ENCODE data around the gene LAMA2. TPM values are rescaled to one million over a fixed set of nuclear protein-coding genes. Genes with fewer than 3 reads are reported as not detected.

LAMA2 gene
- total and polyA plus RNA-seq, 2 of the 13 experiments (the other 11 are each of a cell fraction or from before 2014, with no cell fraction given) = 0.11 to 0.28 TPM

- Histone ChIP-seq H3K4me2 (ENCODE audit: low read depth, low read length) (no peak overlapping the region), H3K27me3 (ENCODE audit: control insufficient read depth in 1 of 2, insufficient read depth in 2 of 2, low read length in 2 of 2) (no peaks in the 10 kb centered on the region), H3K27ac (ENCODE audit: extremely low read length, insufficient read depth, low read length) (no peak overlapping the region), H3K79me2 (ENCODE audit: insufficient read depth, low read length) (no peaks in the 10 kb centered on the region), H2AFZ (ENCODE audit: low read length) (no peak overlapping the region), H3K9me3 (ENCODE audit: low read length) (no peaks in the 10 kb centered on the region), H3K36me3 (replicated peaks in 1 of 2; ENCODE audit: control insufficient read depth in 1 of 2, insufficient read depth in 2 of 2, low read length in 2 of 2) (no peaks in the 10 kb centered on the region), H3K4me1 (ENCODE audit: insufficient read depth, low read length) (no peaks in the 10 kb centered on the region), H4K20me1 (ENCODE audit: insufficient read depth, low read length) (no peaks in the 10 kb centered on the region), H3K9ac (ENCODE audit: insufficient read depth, low read depth, low read length) (no peak overlapping the region), H3K4me3 (replicated peaks in 1 of 3; ENCODE audit: insufficient read depth in 1 of 3, low read depth in 2 of 3, low read length in 3 of 3) (no peak overlapping the region)
- ATAC-seq = no peak
- no peak for TF ChIP-seq ZNF251 (CRISPR knock-in tag; IDR thresholded peaks at IDR 0.05)
- 28% methylated on average over 3 of the region's 3 CpGs for WGBS (ENCODE audit: low lambda C conversion rate)
- ChIA-PET POLR2A (no interaction called here), CTCF (ENCODE audit: low intra/inter-chr PET ratio, low total read pairs) (no interaction called here)
- intact Hi-C loops (cut with micrococcal nuclease; ENCODE audit: unreplicated experiment) (no loop called here), in situ Hi-C loops (cut with HindIII; ENCODE audit: extremely low pct_ligation_motif_present, low pct_unique_long_range_greater_than_20kb) (no loop called here)
- no peak for DNase-seq (ENCODE audit: low spot score)
- BruUV-seq (replicated peaks) = no TSS peak
- FAIRE-seq = no peak
Observed at GRCh38 chr6:129344379-129344778, 461.4 kb downstream of the LAMA2 start.

GRCh38 chr6:129345890-129346289, 463.0 kb downstream of the LAMA2 start:
- FAIRE-seq = no peak
- no TSS peak for BruUV-seq (replicated peaks)

GRCh38 chr6:129346964-129347363, 464.0 kb downstream of the LAMA2 start:
- ChIA-PET CTCF (ENCODE audit: low intra/inter-chr PET ratio, low total read pairs) (no interaction called here), POLR2A (no interaction called here)
- intact Hi-C loops (cut with micrococcal nuclease; ENCODE audit: unreplicated experiment) (no loop called here), in situ Hi-C loops (cut with HindIII; ENCODE audit: extremely low pct_ligation_motif_present, low pct_unique_long_range_greater_than_20kb) (no loop called here)
- no TSS peak for BruUV-seq (replicated peaks)
- Histone ChIP-seq H3K9me3 (ENCODE audit: low read length) (no peaks in the 10 kb centered on the region), H3K27me3 (ENCODE audit: control insufficient read depth in 1 of 2, insufficient read depth in 2 of 2, low read length in 2 of 2) (no peaks in the 10 kb centered on the region), H3K4me3 (replicated peaks in 1 of 3; ENCODE audit: insufficient read depth in 1 of 3, low read depth in 2 of 3, low read length in 3 of 3) (no peak overlapping the region), H3K9ac (ENCODE audit: insufficient read depth, low read depth, low read length) (no peak overlapping the region), H3K4me1 (ENCODE audit: insufficient read depth, low read length) (peaks cover 11% of the 10 kb centered on the region; the same call in 1 of the 2 replicates), H3K4me2 (ENCODE audit: low read depth, low read length) (no peak overlapping the region), H2AFZ (ENCODE audit: low read length) (no peak overlapping the region), H3K36me3 (replicated peaks in 1 of 2; ENCODE audit: control insufficient read depth in 1 of 2, insufficient read depth in 2 of 2, low read length in 2 of 2) (no peaks in the 10 kb centered on the region), H3K27ac (ENCODE audit: extremely low read length, insufficient read depth, low read length) (no peak overlapping the region), H4K20me1 (ENCODE audit: insufficient read depth, low read length) (no peaks in the 10 kb centered on the region), H3K79me2 (ENCODE audit: insufficient read depth, low read length) (no peaks in the 10 kb centered on the region)
- DNase-seq (ENCODE audit: low spot score) (no peak), ATAC-seq (no peak), FAIRE-seq (no peak)
- WGBS (ENCODE audit: low lambda C conversion rate) = 0% methylated on average over 2 of the region's 2 CpGs
- no peak for TF ChIP-seq AHDC1 (CRISPR knock-in tag; IDR thresholded peaks at IDR 0.05; ENCODE audit: borderline replicate concordance)
- no peak for TF ChIP-seq ZNF12 (CRISPR knock-in tag; IDR thresholded peaks at IDR 0.05)
- no peak for TF ChIP-seq SP4 (CRISPR knock-in tag; IDR thresholded peaks at IDR 0.05)
- TF ChIP-seq ZFP36 (IDR thresholded peaks at IDR 0.05; ENCODE audit: borderline replicate concordance, low read depth, low read length, partially characterized antibody) = no peak
- no peak for TF ChIP-seq ZNF746 (CRISPR knock-in tag; IDR thresholded peaks at IDR 0.05)
- TF ChIP-seq DNMT1 (CRISPR knock-in tag; IDR thresholded peaks at IDR 0.05) = no peak

More at GRCh38 chr6:129345890-129346289, 463.0 kb downstream of the LAMA2 start:
- ChIA-PET POLR2A (no interaction called here), CTCF (ENCODE audit: low intra/inter-chr PET ratio, low total read pairs) (no interaction called here)
- no peak overlapping the region for H3K27ac ChIP-seq (ENCODE audit: extremely low read length, insufficient read depth, low read length)
- no peaks in the 10 kb centered on the region for H3K27me3 ChIP-seq (ENCODE audit: control insufficient read depth in 1 of 2, insufficient read depth in 2 of 2, low read length in 2 of 2)
- H3K4me2 ChIP-seq (ENCODE audit: low read depth, low read length) = no peak overlapping the region
- no peaks in the 10 kb centered on the region for H4K20me1 ChIP-seq (ENCODE audit: insufficient read depth, low read length)
- 0% methylated on average over 2 of the region's 2 CpGs for WGBS (ENCODE audit: low lambda C conversion rate)
- H3K4me1 ChIP-seq (ENCODE audit: insufficient read depth, low read length) = peaks cover 10% of the 10 kb centered on the region; the same call in 1 of the 2 replicates
- intact Hi-C loops (cut with micrococcal nuclease; ENCODE audit: unreplicated experiment) = no loop called here
- no peak overlapping the region for H2AFZ ChIP-seq (ENCODE audit: low read length)
- no peak overlapping the region for H3K9ac ChIP-seq (ENCODE audit: insufficient read depth, low read depth, low read length)
- H3K36me3 ChIP-seq (replicated peaks in 1 of 2; ENCODE audit: control insufficient read depth in 1 of 2, insufficient read depth in 2 of 2, low read length in 2 of 2) = no peaks in the 10 kb centered on the region
- no peak for ATAC-seq
- TF ChIP-seq SRSF4 (IDR thresholded peaks at IDR 0.05; ENCODE audit: low read depth, low read length, poor library complexity, severe bottlenecking) (no peak), ZNF556 (CRISPR knock-in tag; IDR thresholded peaks at IDR 0.05; ENCODE audit: borderline replicate concordance) (no peak)
- no peak for DNase-seq (ENCODE audit: low spot score)
- H3K9me3 ChIP-seq (ENCODE audit: low read length) = no peaks in the 10 kb centered on the region
- in situ Hi-C loops (cut with HindIII; ENCODE audit: extremely low pct_ligation_motif_present, low pct_unique_long_range_greater_than_20kb) = no loop called here
- H3K4me3 ChIP-seq (replicated peaks in 1 of 3; ENCODE audit: insufficient read depth in 1 of 3, low read depth in 2 of 3, low read length in 3 of 3) = no peak overlapping the region
- H3K79me2 ChIP-seq (ENCODE audit: insufficient read depth, low read length) = no peaks in the 10 kb centered on the region

Measured in HepG2 (cell line).